Stimulated activated CD4-positive, alpha-beta T cell treated with anti-CD3 and anti-CD28 coated beads, TNF-alpha, amount 100 ng/mL, for 24 hours (primary cell): ENCODE results near the gene BMPR1A.
"Not testable (repeated sequence)": the region's sequence is repeated elsewhere in the genome, so short reads cannot be mapped to it uniquely, and the experiment has no call there.

Source experiments
- DNase-seq, 3 experiments: peaks; one replicate each; pipeline ENCODE4 v3.0.0-alpha.2; 2020; ENCODE audit warnings: low read depth in 3 of 3

Gene BMPR1A

GRCh38 chr10:86940677-86941076 lies 184.3 kb downstream of the BMPR1A start:
- DNase-seq, result no peak

DNA sequence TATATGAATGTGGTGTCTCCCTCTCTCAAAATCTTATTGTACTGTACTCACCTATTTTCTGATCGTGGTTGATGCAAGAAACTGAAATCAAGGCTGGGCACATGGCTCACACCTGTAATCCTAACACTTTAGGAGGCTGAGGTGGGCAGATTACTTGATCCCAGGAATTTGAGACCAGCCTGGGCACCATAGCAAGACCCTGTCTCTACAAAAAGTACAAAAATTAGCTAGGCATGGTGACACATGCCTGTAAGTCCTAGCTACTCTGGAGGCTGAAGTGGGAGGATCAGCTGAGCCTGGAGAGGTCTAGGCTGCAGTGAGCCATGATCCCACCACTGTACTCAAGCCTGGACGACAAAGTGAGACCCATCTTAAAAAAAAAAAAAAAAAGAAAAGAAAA lies 185.0 kb downstream of the BMPR1A start:
- no peak for DNase-seq

- DNase-seq, result no peak
Measured at GRCh38 chr10:86941991-86942421, 185.6 kb downstream of the BMPR1A start.

DNA sequence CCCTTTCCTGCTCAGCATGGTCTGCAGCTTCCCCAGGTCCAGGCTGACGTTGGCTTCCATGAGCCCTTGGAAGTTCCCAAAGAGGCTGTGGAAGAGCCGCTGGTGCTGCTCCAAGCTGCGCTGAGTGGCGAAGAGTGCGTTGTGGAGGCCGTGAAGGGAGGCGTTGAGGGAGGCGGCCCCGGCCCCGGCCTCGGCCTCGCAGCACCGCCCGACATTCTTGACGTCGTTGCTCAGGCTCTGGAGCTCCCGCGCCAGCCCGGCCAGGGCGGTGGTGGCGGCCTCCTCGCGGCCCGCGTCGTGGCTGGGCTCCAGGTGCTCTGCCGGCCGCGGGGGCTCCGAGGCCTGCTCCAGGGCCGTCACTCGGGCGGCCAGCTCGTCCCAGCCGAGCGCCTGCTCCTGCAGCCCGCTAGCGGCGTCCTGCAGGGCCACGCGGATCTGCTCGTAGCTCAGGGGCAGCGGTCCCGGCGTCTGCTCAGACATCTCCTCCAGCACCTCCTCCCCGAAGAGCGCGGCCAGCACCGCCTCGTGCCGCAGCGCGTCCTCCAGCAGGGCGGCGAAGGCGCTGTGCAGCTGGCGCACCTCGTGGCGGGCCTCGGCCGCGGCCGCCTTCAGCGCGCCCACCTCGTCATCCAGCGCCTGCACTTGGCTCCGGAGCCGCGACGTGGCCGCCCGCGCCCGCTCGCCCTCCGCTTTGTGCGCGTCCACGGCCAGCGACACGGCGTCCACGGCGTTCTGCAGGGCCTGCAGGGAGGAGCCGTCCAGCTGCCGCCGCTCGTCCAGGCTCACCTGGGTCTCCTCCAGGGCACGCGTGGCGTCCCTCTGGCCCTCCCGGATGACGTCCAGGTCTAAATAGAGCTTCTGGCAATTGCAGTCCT lies 186.3 kb downstream of the BMPR1A start:
- DNase-seq, result no peak

DNA sequence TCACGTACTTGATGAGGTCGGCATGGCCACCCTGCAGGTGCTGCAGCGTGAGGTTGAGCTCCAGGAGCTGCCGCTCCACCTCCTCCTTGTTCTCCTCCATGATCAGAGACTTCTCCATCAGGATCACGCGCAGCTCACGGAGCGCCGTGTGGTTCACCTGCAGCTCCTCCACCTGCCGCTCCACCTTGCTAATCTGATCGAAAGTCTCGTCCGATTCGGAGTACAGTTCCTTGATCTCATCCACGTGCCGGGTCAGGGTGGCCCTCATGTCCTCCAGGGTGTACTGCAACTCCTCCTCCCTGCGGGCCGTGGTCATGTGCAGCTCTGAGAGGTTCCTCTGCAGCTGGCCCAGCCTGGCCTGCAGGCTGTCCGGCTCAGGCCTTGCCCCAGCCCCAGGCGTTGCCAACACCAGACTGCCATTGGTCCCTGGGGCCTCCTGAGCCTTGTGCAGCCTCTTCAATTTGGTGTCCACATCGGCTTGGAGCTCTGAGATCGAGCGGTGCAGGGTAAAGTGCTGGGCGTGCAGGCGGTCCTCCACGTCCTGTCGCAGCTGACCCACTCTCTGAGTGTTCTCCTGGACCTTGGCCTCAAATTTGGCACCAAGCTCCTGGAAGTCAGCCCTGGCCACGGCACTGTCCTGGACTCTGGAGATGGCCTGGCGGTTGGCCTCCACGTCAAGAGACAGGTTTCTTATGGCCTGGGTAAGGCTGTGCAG lies 187.1 kb downstream of the BMPR1A start:
- DNase-seq, result no peak

DNA sequence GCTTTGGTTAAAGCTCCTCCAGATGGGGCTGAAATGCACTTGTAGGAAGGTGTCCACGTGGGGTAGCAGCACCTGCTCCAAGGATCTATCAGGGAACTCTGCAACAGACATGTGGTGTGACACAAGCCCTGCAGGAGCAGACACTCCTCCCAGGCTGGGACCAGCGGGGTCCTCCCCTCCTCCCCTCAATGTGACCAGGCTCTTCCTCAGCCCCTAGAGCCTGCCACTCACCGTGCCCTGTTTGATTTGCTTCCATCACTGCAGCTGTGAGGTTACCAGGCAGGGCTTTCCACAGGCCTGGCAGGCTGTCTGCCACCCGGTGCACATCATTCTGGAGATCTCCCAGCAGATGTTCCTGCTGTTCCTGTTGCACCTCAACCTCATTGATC lies 187.6 kb downstream of the BMPR1A start:
- no peak for DNase-seq

- no peak for DNase-seq
Measured at GRCh38 chr10:86944471-86944870, 188.1 kb downstream of the BMPR1A start.

DNA sequence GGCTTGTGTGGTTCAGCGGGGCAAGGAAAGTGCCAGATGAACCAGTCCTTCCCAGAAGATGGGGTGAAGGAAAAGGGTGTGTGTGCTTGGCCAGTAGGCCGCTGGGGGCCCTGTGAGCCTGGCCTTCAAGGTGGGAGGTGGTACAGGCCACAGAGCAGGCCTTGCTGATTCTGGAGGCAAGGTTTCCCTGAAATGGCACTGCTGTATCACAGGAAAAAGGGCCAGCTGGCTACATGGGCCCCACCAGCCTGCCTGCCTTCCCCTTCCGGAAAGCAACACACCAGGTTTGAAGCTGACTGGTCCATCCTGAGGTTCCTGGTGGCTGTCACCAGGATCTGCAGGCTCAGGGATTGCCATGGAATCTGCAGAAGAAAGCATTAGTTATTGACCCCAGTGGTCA lies 188.5 kb downstream of the BMPR1A start:
- DNase-seq, result no peak

- DNase-seq, result no peak
Measured at GRCh38 chr10:86945361-86946212, 189.2 kb downstream of the BMPR1A start.

DNA sequence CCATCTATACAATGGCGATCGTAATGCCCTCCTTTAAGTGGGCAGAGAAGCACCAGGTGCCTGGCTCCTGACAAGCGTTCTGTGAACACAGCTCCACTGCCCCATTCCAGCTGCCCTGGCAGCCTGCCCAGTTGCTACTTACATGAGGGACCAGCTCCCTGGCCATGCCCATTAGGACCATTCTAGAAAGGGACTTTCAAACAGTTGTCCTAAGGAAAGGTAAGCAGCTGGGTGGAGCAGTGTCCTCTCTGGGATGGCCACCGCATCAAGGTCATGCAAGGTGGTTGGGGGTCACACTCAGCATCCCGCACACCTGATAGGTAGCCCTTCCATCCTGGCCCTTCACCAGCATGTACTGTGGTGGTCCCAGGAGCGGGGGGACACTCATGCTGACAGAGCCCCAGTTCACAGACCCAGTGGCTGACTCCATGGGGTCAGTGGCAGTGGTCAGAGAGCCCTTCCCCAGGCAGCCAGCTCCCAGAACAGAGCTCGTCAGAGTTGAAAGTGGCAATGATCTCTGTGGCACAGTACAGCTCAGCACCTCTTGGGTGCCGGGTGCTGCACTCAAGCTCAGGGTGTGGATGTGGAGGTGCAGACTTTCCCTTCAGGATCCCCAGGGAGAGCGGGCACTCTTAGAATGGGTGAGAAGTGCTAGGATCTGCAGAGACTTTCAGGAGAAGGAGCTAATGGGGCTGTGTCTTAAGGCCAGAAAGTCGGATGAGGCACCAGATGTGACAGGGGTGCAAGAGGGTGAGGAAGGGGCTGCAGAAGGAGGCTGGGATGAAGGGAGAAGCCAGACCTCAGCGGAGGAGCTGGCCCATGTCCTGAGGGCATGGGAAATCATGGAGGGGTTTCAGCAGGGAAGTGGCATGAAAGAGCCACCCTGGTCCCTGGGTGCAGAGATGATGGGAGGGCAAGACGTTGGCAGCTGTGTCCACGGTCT lies 190.1 kb downstream of the BMPR1A start:
- no peak for DNase-seq

GRCh38 chr10:86947806-86948205 lies 191.4 kb downstream of the BMPR1A start:
- not testable (repeated sequence) for DNase-seq

GRCh38 chr10:86950349-86950748 lies 193.9 kb downstream of the BMPR1A start:
- DNase-seq, result no peak

DNA sequence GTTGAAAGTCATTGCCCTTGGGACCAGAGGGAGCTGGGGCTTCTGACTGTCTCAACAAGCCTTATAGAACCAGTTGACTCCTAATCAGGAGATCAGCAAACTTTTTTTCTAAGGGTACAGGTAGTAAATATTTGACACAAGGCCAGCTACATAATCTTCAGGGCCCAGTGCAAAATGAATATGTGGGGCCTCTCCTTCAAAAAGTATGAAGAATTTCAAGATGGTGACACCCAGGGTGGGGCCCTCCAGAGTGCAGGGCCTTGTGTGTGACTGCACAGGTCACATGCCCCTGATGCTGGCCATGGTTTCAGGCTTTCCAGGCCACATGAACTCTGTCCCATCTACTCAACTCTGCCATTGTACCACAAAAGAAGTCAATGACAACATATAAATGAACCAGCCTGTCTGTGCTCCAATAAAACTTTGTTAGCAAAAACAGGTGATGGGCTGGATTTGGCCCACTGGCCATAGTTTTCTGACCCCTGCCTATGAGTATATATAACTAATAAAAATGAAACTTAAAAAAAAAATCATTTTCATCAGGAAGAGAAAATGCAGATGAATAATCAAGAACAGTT lies 194.9 kb downstream of the BMPR1A start:
- no peak for DNase-seq

DNA sequence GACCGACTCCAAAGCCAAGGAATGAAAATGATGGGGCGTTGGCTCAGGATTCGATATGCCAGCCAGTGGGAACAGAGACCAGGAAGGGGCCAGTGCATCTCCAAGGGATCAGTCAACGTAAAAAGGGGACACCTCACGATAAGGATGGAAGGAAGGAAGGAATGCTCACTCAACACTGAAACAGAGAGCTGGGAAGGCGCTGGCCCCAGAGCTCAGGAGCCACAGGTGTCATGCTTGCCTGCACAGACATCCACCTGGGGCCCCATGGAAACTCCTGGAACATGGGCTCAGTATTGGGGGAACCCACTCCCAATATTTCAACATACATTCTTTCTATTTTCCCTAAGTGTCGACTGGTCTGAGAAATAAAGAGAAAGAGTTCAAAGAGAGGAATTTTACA lies 195.7 kb downstream of the BMPR1A start:
- no peak for DNase-seq

- DNase-seq, result not testable (repeated sequence)
Measured at GRCh38 chr10:86952697-86953096, 196.3 kb downstream of the BMPR1A start.

- no peak for DNase-seq
Measured at GRCh38 chr10:86953747-86954680, 197.6 kb downstream of the BMPR1A start.

- no peak for DNase-seq
Measured at GRCh38 chr10:86954681-86955500, 198.5 kb downstream of the BMPR1A start.

DNA sequence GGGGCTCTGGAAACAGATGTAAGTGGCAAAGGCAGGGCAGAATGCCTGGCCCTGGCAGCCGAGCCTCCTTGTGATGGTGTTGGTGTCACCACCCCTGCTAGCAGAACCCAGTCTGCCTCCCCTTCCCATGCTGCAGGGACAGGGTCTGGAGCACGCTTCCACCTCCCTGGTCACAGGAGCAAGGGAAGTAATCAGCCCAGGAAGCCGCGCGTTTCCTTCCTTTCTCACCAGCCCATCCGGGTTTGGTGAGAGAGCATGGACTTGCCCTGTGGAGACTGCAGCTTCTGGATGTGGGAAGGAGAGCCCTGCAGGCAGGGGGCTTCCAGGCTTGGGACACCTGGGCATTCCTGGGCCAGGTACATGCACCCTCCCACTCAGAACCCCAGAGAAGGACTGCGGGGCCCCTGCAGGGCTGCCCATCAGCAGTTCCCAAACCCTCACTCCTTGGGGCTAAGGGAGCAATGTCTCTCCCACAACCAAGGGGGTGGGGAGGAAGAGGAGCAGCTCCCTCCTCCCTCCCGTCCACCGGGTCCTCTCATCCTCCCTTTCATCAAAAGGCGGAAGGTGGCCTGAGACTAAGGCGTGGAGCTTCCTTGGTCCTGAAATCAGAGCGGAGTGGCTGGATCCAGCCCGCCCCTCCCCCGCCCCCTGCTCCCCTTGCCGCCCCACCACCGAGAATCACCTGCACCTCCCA lies 199.2 kb downstream of the BMPR1A start:
- no peak for DNase-seq
